ENCODE results near the gene CREB5.

DNA sequence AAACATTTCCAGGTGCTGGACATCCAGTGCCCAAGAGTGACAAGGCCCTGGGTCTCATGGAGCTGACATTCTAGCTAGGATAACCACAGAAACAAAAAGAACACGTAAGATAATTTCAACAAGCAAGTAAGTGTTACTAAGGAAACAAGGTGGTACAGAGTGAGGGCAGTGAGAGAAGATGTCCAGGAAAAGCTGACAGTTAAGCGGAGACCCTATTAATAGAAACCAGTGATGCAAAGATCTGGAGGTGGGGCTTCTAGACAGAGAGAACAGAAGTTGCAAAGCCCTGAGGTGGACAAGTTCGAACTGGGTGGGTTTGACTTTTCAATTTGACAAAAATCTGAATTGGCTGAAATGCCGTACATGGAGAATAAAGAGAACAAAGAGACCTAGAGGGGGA is 449.5 kb downstream of the CREB5 start:
- TF ChIP-seq, protein P1, sequence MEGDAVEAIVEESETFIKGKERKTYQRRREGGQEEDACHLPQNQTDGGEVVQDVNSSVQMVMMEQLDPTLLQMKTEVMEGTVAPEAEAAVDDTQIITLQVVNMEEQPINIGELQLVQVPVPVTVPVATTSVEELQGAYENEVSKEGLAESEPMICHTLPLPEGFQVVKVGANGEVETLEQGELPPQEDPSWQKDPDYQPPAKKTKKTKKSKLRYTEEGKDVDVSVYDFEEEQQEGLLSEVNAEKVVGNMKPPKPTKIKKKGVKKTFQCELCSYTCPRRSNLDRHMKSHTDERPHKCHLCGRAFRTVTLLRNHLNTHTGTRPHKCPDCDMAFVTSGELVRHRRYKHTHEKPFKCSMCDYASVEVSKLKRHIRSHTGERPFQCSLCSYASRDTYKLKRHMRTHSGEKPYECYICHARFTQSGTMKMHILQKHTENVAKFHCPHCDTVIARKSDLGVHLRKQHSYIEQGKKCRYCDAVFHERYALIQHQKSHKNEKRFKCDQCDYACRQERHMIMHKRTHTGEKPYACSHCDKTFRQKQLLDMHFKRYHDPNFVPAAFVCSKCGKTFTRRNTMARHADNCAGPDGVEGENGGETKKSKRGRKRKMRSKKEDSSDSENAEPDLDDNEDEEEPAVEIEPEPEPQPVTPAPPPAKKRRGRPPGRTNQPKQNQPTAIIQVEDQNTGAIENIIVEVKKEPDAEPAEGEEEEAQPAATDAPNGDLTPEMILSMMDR (IDR thresholded peaks at IDR 0.05; ENCODE audit: extremely low read depth in 1 of 2, insufficient read depth in 1 of 2, low read depth in 1 of 2, low read length in 2 of 2) = no peak
- TF ChIP-seq POLR2A (IDR thresholded peaks at IDR 0.05; ENCODE audit: low read depth, low read length) = no peak
- TF ChIP-seq POLR2AphosphoS5 (IDR thresholded peaks at IDR 0.05; ENCODE audit: insufficient read depth, low read depth, low read length) = no peak
- no peak for TF ChIP-seq GATA2 (IDR thresholded peaks at IDR 0.05; ENCODE audit: insufficient read depth, insufficient read length, low read depth, low read length)
- TF ChIP-seq FOS (IDR thresholded peaks at IDR 0.05; ENCODE audit: borderline replicate concordance, insufficient read depth, low read length) = no peak

Measured in endothelial cell of umbilical vein (primary cell).